ENCODE measurements around the gene TRPC4.

TRPC4 gene

GRCh38 chr13:37657134-37657533, 212.4 kb downstream of the TRPC4 start:
- DNase-seq (ENCODE audit: low read depth): no peak

GRCh38 chr13:37656247-37656940, 213.2 kb downstream of the TRPC4 start:
- no peak for DNase-seq (ENCODE audit: low read depth)

- DNase-seq (ENCODE audit: low read depth): no peak
Observed at GRCh38 chr13:37652596-37652995, 217.0 kb downstream of the TRPC4 start.

- DNase-seq (ENCODE audit: low read depth): no peak
Observed at GRCh38 chr13:37651891-37652290, 217.7 kb downstream of the TRPC4 start.

GRCh38 chr13:37648609-37649008, 221.0 kb downstream of the TRPC4 start:
- no peak for DNase-seq (ENCODE audit: low read depth)

- no peak for DNase-seq (ENCODE audit: low read depth)
Observed at GRCh38 chr13:37647031-37647650, 222.4 kb downstream of the TRPC4 start.

GRCh38 chr13:37646531-37646930, 223.0 kb downstream of the TRPC4 start:
- DNase-seq (ENCODE audit: low read depth): no peak

- no peak for DNase-seq (ENCODE audit: low read depth)
Observed at GRCh38 chr13:37645181-37645740, 224.3 kb downstream of the TRPC4 start.

GRCh38 chr13:37641391-37641790, 228.2 kb downstream of the TRPC4 start:
- DNase-seq (ENCODE audit: low read depth): no peak

- DNase-seq (ENCODE audit: low read depth): no peak
Observed at GRCh38 chr13:37640499-37640898, 229.1 kb downstream of the TRPC4 start.

- DNase-seq (ENCODE audit: low read depth): no peak
Observed at GRCh38 chr13:37636701-37637100, 232.9 kb downstream of the TRPC4 start.

GRCh38 chr13:37632294-37632693, 237.3 kb downstream of the TRPC4 start:
- no peak for DNase-seq (ENCODE audit: low read depth)

GRCh38 chr13:37627428-37627827, 242.1 kb downstream of the TRPC4 start:
- DNase-seq (ENCODE audit: low read depth): no peak

GRCh38 chr13:37621811-37622361, 247.7 kb downstream of the TRPC4 start:
- no peak for DNase-seq (ENCODE audit: low read depth)

GRCh38 chr13:37618554-37618953, 251.0 kb downstream of the TRPC4 start:
- no peak for DNase-seq (ENCODE audit: low read depth)

GRCh38 chr13:37617173-37617572, 252.4 kb downstream of the TRPC4 start:
- DNase-seq (ENCODE audit: low read depth): no peak

GRCh38 chr13:37616131-37616530, 253.4 kb downstream of the TRPC4 start:
- no peak for DNase-seq (ENCODE audit: low read depth)

GRCh38 chr13:37615276-37615675, 254.3 kb downstream of the TRPC4 start:
- no peak for DNase-seq (ENCODE audit: low read depth)

- DNase-seq (ENCODE audit: low read depth): no peak
Observed at GRCh38 chr13:37613638-37614037, 255.9 kb downstream of the TRPC4 start.

- DNase-seq (ENCODE audit: low read depth): no peak
Observed at GRCh38 chr13:37613236-37613635, 256.3 kb downstream of the TRPC4 start.

GRCh38 chr13:37608750-37609339, 260.7 kb downstream of the TRPC4 start:
- no peak for DNase-seq (ENCODE audit: low read depth)

- DNase-seq (ENCODE audit: low read depth): no peak
Observed at GRCh38 chr13:37602733-37603381, 266.7 kb downstream of the TRPC4 start.
